Naive thymus-derived CD4-positive, alpha-beta T cell (primary cell): ENCODE results near the gene LONRF3. TPM values are rescaled to one million over a fixed set of nuclear protein-coding genes. Genes with fewer than 3 reads are reported as not detected.

ENCODE experiments used
- ATAC-seq: fragments of 150-1000 bp; cut with Tn5 transposase; 2 replicates; pipeline ENCODE4 v1.10.0; 2021; ENCODE audit warnings: mild to moderate bottlenecking, moderate library complexity
- CTCF ChIA-PET: fragments of 350-600 bp; sonication (Branson Sonifier 250); formaldehyde crosslinking; loops from one replicate; lab custom pipeline; 2021; ENCODE audit warnings: antibody characterized with exemption; lab: Charles Lee
- POLR2A ChIA-PET: fragments of 350-600 bp; sonication (Branson Sonifier 250); formaldehyde crosslinking; loops from one replicate; lab custom pipeline; 2021; ENCODE audit warnings: antibody characterized with exemption, inconsistent platforms; lab: Charles Lee
- DNase-seq, 9 donors: peaks; one replicate each; pipeline versions ENCODE4 v3.0.0 to v3.0.0-alpha.2; 2020 to 2022; ENCODE audit warnings: mixed read lengths in 1 of 9
- H3K27ac ChIP-seq: one replicate; pipeline ENCODE4 v1.7.0; 2013; ENCODE audit warnings: mild to moderate bottlenecking, low read depth, low read length, moderate library complexity
- H3K27me3 ChIP-seq, 2 donors: one replicate each; pipeline ENCODE4 v1.7.0; 2013; ENCODE audit warnings: low read length in 2 of 2, mild to moderate bottlenecking in 2 of 2, moderate library complexity in 2 of 2; ENCODE audit not compliant: control insufficient read depth in 2 of 2, insufficient read depth in 2 of 2
- H3K36me3 ChIP-seq, 3 experiments: 1 replicate in 2 of 3; 2 replicates in 1 of 3; pipeline ENCODE4 v1.7.0; 2013; ENCODE audit warnings: low read length in 3 of 3, mild to moderate bottlenecking in 3 of 3, moderate library complexity in 1 of 3; ENCODE audit not compliant: insufficient read depth in 3 of 3, control insufficient read depth in 2 of 3
- H3K4me1 ChIP-seq, 2 donors: one replicate each; pipeline ENCODE4 v1.7.0; 2013; ENCODE audit warnings: low read length in 2 of 2, mild to moderate bottlenecking in 2 of 2, moderate library complexity in 1 of 2; ENCODE audit not compliant: control insufficient read depth in 2 of 2, insufficient read depth in 2 of 2
- H3K4me3 ChIP-seq: 2 replicates; pipeline ENCODE4 v1.7.0; 2013; ENCODE audit warnings: mild to moderate bottlenecking, low read length
- H3K9me3 ChIP-seq, 3 experiments: 1 replicate in 2 of 3; 2 replicates in 1 of 3; pipeline ENCODE4 v1.7.0; 2013; ENCODE audit warnings: low read length in 3 of 3; ENCODE audit not compliant: control insufficient read depth in 2 of 3
- H3K27ac Mint-ChIP-seq, 9 donors: one replicate each; pipeline ENCODE4 v1.8.0; 2020 to 2022; ENCODE audit warnings: mixed read lengths in 9 of 9, mild to moderate bottlenecking in 8 of 9, moderate library complexity in 5 of 9, inconsistent platforms in 2 of 9
- H3K27me3 Mint-ChIP-seq, 5 donors: one replicate each; pipeline ENCODE4 v1.8.0; 2021 to 2022; ENCODE audit warnings: mixed read lengths in 5 of 5, mild to moderate bottlenecking in 1 of 5
- H3K36me3 Mint-ChIP-seq, 5 donors: one replicate each; pipeline ENCODE4 v1.8.0; 2020 to 2022; ENCODE audit warnings: mixed read lengths in 5 of 5, mild to moderate bottlenecking in 3 of 5, inconsistent platforms in 1 of 5
- H3K4me1 Mint-ChIP-seq, 7 donors: one replicate each; pipeline ENCODE4 v1.8.0; 2020 to 2022; ENCODE audit warnings: mixed read lengths in 7 of 7, mild to moderate bottlenecking in 3 of 7, inconsistent platforms in 1 of 7
- H3K4me3 Mint-ChIP-seq, 10 donors: one replicate each; pipeline ENCODE4 v1.8.0; 2020 to 2022; ENCODE audit warnings: mild to moderate bottlenecking in 10 of 10, mixed read lengths in 10 of 10, moderate library complexity in 6 of 10, inconsistent platforms in 2 of 10
- H3K9me3 Mint-ChIP-seq, 11 donors: one replicate each; pipeline ENCODE4 v1.8.0; 2020 to 2022; ENCODE audit warnings: mixed read lengths in 11 of 11, mild to moderate bottlenecking in 4 of 11, inconsistent platforms in 1 of 11, moderate library complexity in 1 of 11
- intact Hi-C, 2 donors: fragments of 100-400 bp; cut with micrococcal nuclease; formaldehyde crosslinking; loops; one replicate each; pipeline ENCODE4 v1.15.1; 2023
- polyA plus RNA-seq, 2 donors: library from polyadenylated mRNA; unstranded; fragments of 300-500 nt; fragmentation: Illumina TruSeq; gene quantifications; one replicate each; pipeline ENCODE4 v1.2.3, GENCODE V29; 2021
- total RNA-seq, 6 experiments: library from RNA in 5 of 6; stranded (reverse) in 5 of 6; gene quantifications; 1 replicate in 5 of 6; 2 replicates in 1 of 6; pipeline ENCODE4 v1.2.3 and lab custom pipeline; 2021 to 2026

LONRF3 gene
- total and polyA plus RNA-seq, 7 experiments from 2014 or later, result 0.07 to 17.8 (median 10.9) TPM

GRCh38 chrX:119040432-119040831 is 66.0 kb downstream of the LONRF3 start:
- intact Hi-C loops, result no loop called here
- Mint-ChIP-seq H3K27me3 (no peaks in the 10 kb centered on the region), H3K27ac (no peak overlapping the region), H3K4me1 (no peaks in the 10 kb centered on the region), H3K9me3 (no peaks in the 10 kb centered on the region), H3K4me3 (no peak overlapping the region), H3K36me3 (no peaks in the 10 kb centered on the region)
- POLR2A ChIA-PET, result no interaction called here
- Histone ChIP-seq H3K36me3 (no peaks in the 10 kb centered on the region), H3K27ac (no peak overlapping the region), H3K4me3 (no peak overlapping the region), H3K4me1 (no peaks in the 10 kb centered on the region), H3K9me3 (no peaks in the 10 kb centered on the region), H3K27me3 (no peaks in the 10 kb centered on the region)
- ATAC-seq (no peak), DNase-seq (no peak)
- CTCF ChIA-PET, result no interaction called here

DNA sequence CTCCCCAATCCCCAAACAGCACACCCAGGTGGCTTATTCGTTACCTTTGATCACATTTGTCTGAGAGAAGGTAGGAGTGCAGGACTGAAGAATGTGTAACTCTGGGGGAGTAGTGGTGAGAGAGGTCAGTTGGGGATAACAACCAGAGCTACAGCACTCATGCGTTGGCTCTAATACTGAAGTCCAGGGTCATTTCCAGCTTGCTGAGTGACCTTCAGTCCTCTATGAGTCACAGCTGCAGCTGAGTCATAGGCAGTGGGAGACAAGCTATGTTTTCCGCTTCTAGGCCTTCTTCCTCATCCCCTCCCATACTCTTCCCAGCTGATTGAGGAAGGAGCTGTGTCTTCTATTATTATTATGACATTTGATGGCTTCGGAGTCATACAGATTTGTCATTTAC is 66.8 kb downstream of the LONRF3 start:
- no peak for DNase-seq

GRCh38 chrX:119042040-119042439 is 67.6 kb downstream of the LONRF3 start:
- Mint-ChIP-seq H3K27me3 (peaks cover 0 to 7% (median 0%) of the 10 kb centered on the region in 5 donors), H3K36me3 (no peaks in the 10 kb centered on the region), H3K4me1 (no peaks in the 10 kb centered on the region), H3K4me3 (no peak overlapping the region), H3K9me3 (no peaks in the 10 kb centered on the region), H3K27ac (no peak overlapping the region)
- no peak for ATAC-seq
- POLR2A ChIA-PET, result no interaction called here
- no peaks in the 10 kb centered on the region for H3K27me3 ChIP-seq
- H3K36me3 ChIP-seq, result no peaks in the 10 kb centered on the region
- no peaks in the 10 kb centered on the region for H3K4me1 ChIP-seq
- CTCF ChIA-PET, result no interaction called here
- H3K27ac ChIP-seq, result no peak overlapping the region
- no peak for DNase-seq
- intact Hi-C loops, result no loop called here
- no peak overlapping the region for H3K4me3 ChIP-seq
- H3K9me3 ChIP-seq, result no peaks in the 10 kb centered on the region

More for the DNA sequence above, 66.8 kb downstream of the LONRF3 start:
- intact Hi-C loops, result no loop called here
- Mint-ChIP-seq H3K27ac (no peak overlapping the region), H3K4me3 (no peak overlapping the region), H3K36me3 (no peaks in the 10 kb centered on the region), H3K9me3 (no peaks in the 10 kb centered on the region), H3K4me1 (no peaks in the 10 kb centered on the region), H3K27me3 (no peaks in the 10 kb centered on the region)
- ATAC-seq, result peak; percentile 68
- Histone ChIP-seq H3K4me1 (no peaks in the 10 kb centered on the region), H3K27me3 (no peaks in the 10 kb centered on the region), H3K27ac (no peak overlapping the region), H3K4me3 (no peak overlapping the region), H3K9me3 (no peaks in the 10 kb centered on the region), H3K36me3 (no peaks in the 10 kb centered on the region)
- POLR2A ChIA-PET, result no interaction called here
- CTCF ChIA-PET, result no interaction called here

DNA sequence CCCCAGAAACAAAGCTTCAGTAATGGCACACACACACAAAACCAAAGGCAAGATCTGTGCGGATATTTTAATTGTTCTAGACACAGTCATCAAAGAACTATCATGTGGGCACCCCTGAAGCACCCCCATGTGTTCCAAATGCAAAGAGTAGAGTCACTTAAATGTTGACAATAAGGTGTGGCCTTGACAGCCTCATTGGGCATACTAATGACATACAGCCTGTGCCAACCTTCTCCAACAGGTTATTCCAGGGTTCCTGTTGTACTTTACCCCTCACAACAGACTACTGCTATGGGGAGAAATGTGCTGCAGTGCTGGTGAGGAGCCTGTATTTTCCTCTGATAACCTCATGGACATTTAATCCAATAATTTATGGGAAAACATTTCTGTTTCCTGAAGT is 68.6 kb downstream of the LONRF3 start:
- ATAC-seq, result no peak
- Mint-ChIP-seq H3K27ac (no peak overlapping the region), H3K4me3 (no peak overlapping the region), H3K27me3 (peaks cover 0 to 8% (median 0%) of the 10 kb centered on the region in 5 donors), H3K4me1 (no peaks in the 10 kb centered on the region), H3K9me3 (no peaks in the 10 kb centered on the region), H3K36me3 (no peaks in the 10 kb centered on the region)
- ChIA-PET CTCF (no interaction called here), POLR2A (no interaction called here)
- no peaks in the 10 kb centered on the region for H3K9me3 ChIP-seq
- intact Hi-C loops, result no loop called here
- H3K27me3 ChIP-seq, result no peaks in the 10 kb centered on the region
- H3K36me3 ChIP-seq, result no peaks in the 10 kb centered on the region
- no peak for DNase-seq
- H3K4me1 ChIP-seq, result no peaks in the 10 kb centered on the region
- no peak overlapping the region for H3K4me3 ChIP-seq
- no peak overlapping the region for H3K27ac ChIP-seq

GRCh38 chrX:119045884-119046283 is 71.5 kb downstream of the LONRF3 start:
- no peaks in the 10 kb centered on the region for H3K36me3 ChIP-seq
- no peak overlapping the region for H3K4me3 ChIP-seq
- no peak for ATAC-seq
- Mint-ChIP-seq H3K36me3 (no peaks in the 10 kb centered on the region), H3K4me3 (no peak overlapping the region), H3K9me3 (no peaks in the 10 kb centered on the region), H3K27me3 (peaks cover 0 to 8% (median 0%) of the 10 kb centered on the region in 5 donors), H3K4me1 (no peaks in the 10 kb centered on the region), H3K27ac (no peak overlapping the region)
- no peaks in the 10 kb centered on the region for H3K27me3 ChIP-seq
- H3K27ac ChIP-seq, result no peak overlapping the region
- intact Hi-C loops, result no loop called here
- CTCF ChIA-PET, result no interaction called here
- DNase-seq, result no peak
- no peaks in the 10 kb centered on the region for H3K9me3 ChIP-seq
- no peaks in the 10 kb centered on the region for H3K4me1 ChIP-seq
- POLR2A ChIA-PET, result no interaction called here

GRCh38 chrX:119055687-119056086 is 81.3 kb downstream of the LONRF3 start:
- Mint-ChIP-seq H3K4me1 (no peaks in the 10 kb centered on the region), H3K27ac (no peak overlapping the region), H3K9me3 (no peaks in the 10 kb centered on the region), H3K4me3 (no peak overlapping the region), H3K27me3 (peaks cover 0 to 10% (median 6%) of the 10 kb centered on the region in 5 donors), H3K36me3 (no peaks in the 10 kb centered on the region)
- H3K27ac ChIP-seq, result no peak overlapping the region
- intact Hi-C loops, result no loop called here
- ChIA-PET CTCF (no interaction called here), POLR2A (no interaction called here)
- no peaks in the 10 kb centered on the region for H3K36me3 ChIP-seq
- no peak overlapping the region for H3K4me3 ChIP-seq
- no peak for DNase-seq
- no peak for ATAC-seq
- no peaks in the 10 kb centered on the region for H3K27me3 ChIP-seq
- no peaks in the 10 kb centered on the region for H3K4me1 ChIP-seq
- no peaks in the 10 kb centered on the region for H3K9me3 ChIP-seq

DNA sequence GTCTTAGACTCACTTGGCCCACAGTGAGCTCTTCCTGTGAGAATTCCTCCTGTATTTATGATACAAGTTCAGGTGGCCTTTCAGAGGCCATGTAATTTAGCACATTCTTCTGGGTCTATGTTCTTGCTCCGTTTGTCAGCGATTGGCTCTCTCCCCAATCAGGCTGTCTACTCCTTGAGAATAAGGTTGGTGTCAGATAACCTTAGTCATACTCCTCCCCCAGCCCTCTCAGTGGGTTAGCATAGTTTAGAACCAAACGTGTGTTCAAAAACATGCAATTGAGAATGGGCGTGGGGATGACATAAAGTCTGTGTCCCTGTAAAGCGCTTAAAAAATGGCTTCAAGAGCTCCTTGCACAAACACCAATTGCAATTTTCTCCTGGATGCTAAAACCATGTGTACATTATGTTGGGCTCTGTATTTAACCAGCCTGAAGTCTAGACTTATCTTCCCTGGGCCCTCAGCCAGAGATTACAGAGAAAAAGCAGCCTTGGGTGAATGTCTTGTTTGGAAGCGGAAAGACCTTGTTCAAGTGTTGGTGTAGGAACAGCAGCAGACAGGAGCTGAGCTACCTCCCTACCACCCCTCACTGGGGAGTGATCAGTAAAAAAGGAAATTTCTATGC is 88.4 kb downstream of the LONRF3 start:
- intact Hi-C loops, result no loop called here

More for the DNA sequence above, 88.4 kb downstream of the LONRF3 start:
- POLR2A ChIA-PET, result no interaction called here
- Histone ChIP-seq H3K4me1 (no peaks in the 10 kb centered on the region), H3K9me3 (no peaks in the 10 kb centered on the region), H3K27ac (no peak overlapping the region), H3K36me3 (no peaks in the 10 kb centered on the region), H3K4me3 (no peak overlapping the region), H3K27me3 (no peaks in the 10 kb centered on the region)
- ATAC-seq, result no peak
- no peaks in the 10 kb centered on the region for H3K9me3 Mint-ChIP-seq
- peaks cover 0 to 15% (median 0%) of the 10 kb centered on the region in 5 donors for H3K27me3 Mint-ChIP-seq
- DNase-seq, result no peak
- no peaks in the 10 kb centered on the region for H3K36me3 Mint-ChIP-seq
- CTCF ChIA-PET, result no interaction called here
- no peak overlapping the region for H3K27ac Mint-ChIP-seq
- no peak overlapping the region for H3K4me3 Mint-ChIP-seq
- H3K4me1 Mint-ChIP-seq, result peaks cover 0 to 2% (median 0%) of the 10 kb centered on the region in 7 donors
